Panc1 (cell line): ENCODE data around the gene SND1.

Source experiments
- CTCF ChIP-seq: fragments of 450-650 bp; IDR thresholded peaks from 2 replicates; pipeline ENCODE4 v1.5.1; 2017; ENCODE audit warnings: mild to moderate bottlenecking
- POLR2AphosphoS5 ChIP-seq: IDR thresholded peaks from 2 replicates; pipeline ENCODE4 v1.6.1; 2012; ENCODE audit warnings: mild to moderate bottlenecking, low read depth, low read length, moderate library complexity
- SIN3A ChIP-seq: IDR thresholded peaks from 2 replicates; pipeline ENCODE4 v1.6.1; 2012; ENCODE audit warnings: low read depth, mild to moderate bottlenecking, low read length, moderate library complexity, borderline replicate concordance; ENCODE audit not compliant: insufficient read depth
- TF ChIP-seq, protein P1 (sequence below), 2 experiments: IDR thresholded peaks; 2 replicates each; pipeline ENCODE4 v1.6.1; 2011 to 2012; ENCODE audit warnings: low read depth in 2 of 2, control low read depth in 1 of 2, low read length in 1 of 2, mild to moderate bottlenecking in 1 of 2, moderate library complexity in 1 of 2; ENCODE audit not compliant: insufficient read depth in 1 of 2

DNA sequence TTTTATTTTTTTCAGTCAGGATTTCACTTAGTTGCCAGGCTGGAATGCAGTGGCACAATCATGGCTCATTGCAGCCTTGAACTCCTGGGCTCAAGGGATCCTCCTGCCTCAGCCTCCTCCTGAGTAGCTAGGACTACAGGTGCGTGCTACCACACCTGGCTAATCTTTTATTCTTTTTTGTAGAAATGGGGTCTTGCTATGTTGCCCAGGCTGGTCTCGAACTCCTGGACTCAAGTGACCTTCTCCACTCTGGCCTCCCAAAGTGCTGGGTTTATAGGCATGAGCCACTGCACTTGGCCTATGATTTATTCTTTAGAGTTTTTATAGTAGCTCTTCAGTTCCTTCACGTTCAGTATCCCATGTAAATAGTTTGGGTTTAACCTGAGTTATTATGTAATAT, 5.5 kb downstream of the SND1 start:
- TF ChIP-seq CTCF (no peak), POLR2AphosphoS5 (no peak), SIN3A (no peak)
- TF ChIP-seq, protein P1, sequence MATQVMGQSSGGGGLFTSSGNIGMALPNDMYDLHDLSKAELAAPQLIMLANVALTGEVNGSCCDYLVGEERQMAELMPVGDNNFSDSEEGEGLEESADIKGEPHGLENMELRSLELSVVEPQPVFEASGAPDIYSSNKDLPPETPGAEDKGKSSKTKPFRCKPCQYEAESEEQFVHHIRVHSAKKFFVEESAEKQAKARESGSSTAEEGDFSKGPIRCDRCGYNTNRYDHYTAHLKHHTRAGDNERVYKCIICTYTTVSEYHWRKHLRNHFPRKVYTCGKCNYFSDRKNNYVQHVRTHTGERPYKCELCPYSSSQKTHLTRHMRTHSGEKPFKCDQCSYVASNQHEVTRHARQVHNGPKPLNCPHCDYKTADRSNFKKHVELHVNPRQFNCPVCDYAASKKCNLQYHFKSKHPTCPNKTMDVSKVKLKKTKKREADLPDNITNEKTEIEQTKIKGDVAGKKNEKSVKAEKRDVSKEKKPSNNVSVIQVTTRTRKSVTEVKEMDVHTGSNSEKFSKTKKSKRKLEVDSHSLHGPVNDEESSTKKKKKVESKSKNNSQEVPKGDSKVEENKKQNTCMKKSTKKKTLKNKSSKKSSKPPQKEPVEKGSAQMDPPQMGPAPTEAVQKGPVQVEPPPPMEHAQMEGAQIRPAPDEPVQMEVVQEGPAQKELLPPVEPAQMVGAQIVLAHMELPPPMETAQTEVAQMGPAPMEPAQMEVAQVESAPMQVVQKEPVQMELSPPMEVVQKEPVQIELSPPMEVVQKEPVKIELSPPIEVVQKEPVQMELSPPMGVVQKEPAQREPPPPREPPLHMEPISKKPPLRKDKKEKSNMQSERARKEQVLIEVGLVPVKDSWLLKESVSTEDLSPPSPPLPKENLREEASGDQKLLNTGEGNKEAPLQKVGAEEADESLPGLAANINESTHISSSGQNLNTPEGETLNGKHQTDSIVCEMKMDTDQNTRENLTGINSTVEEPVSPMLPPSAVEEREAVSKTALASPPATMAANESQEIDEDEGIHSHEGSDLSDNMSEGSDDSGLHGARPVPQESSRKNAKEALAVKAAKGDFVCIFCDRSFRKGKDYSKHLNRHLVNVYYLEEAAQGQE (IDR thresholded peaks at IDR 0.05; ENCODE audit: insufficient read depth in 1 of 2, low read depth in 2 of 2, low read length in 1 of 2) = no peak
